H1 (cell line): ENCODE measurements around the gene TRIM29. TPM values are rescaled to one million over a fixed set of nuclear protein-coding genes. Genes with fewer than 3 reads are reported as not detected.

ENCODE experiments used
- CTCF ChIA-PET: fragments of 300-600 bp; sonication (Branson Sonifier 250); formaldehyde crosslinking; loops from one replicate; lab custom pipeline; 2021; ENCODE audit not compliant: partially characterized antibody; lab: Charles Lee
- POLR2A ChIA-PET: fragments of 300-600 bp; sonication (Branson Sonifier 250); formaldehyde crosslinking; loops from one replicate; lab custom pipeline; 2021; ENCODE audit warnings: inconsistent platforms; ENCODE audit not compliant: partially characterized antibody; lab: Charles Lee
- DNase-seq, 2 experiments: peaks; one replicate each; pipeline versions ENCODE4 v3.0.0 to v3.0.0-alpha.2; 2010 to 2022; ENCODE audit warnings: low spot score in 2 of 2, low read depth in 1 of 2, mixed read lengths in 1 of 2
- FAIRE-seq: peaks from 2 replicates; lab custom pipeline; 2011; peaks lifted over from hg19 to GRCh38; lab: Jason Lieb, UNC
- H2AFZ ChIP-seq: 2 replicates; pipeline ENCODE4 v1.8.1; 2012; ENCODE audit warnings: low read length, inconsistent platforms
- H2AK5ac ChIP-seq: 2 replicates; pipeline ENCODE4 v1.6.1; 2013; ENCODE audit warnings: low read depth, low read length
- H2BK120ac ChIP-seq: replicated peaks from 2 replicates; pipeline ENCODE3; 2013; ENCODE audit warnings: low read depth, low read length, inconsistent platforms
- H2BK12ac ChIP-seq: 2 replicates; pipeline ENCODE4 v1.6.1; 2013; ENCODE audit warnings: low read depth, low read length
- H2BK15ac ChIP-seq: 2 replicates; pipeline ENCODE4 v1.6.1; 2013; ENCODE audit warnings: low read length
- H2BK20ac ChIP-seq: 2 replicates; pipeline ENCODE4 v1.6.1; 2013; ENCODE audit warnings: low read length
- H2BK5ac ChIP-seq: 2 replicates; pipeline ENCODE4 v1.6.1; 2013; ENCODE audit warnings: low read depth, low read length
- H3K14ac ChIP-seq: 2 replicates; pipeline ENCODE4 v1.6.1; 2013; ENCODE audit warnings: inconsistent platforms; ENCODE audit not compliant: insufficient read length
- H3K18ac ChIP-seq: 2 replicates; pipeline ENCODE4 v1.6.1; 2013; ENCODE audit warnings: low read length; ENCODE audit errors: extremely low read depth
- H3K23ac ChIP-seq: 2 replicates; pipeline ENCODE4 v1.6.1; 2013; ENCODE audit warnings: inconsistent platforms; ENCODE audit not compliant: insufficient read length
- H3K23me2 ChIP-seq: 2 replicates; pipeline ENCODE4 v1.6.1; 2013; ENCODE audit warnings: low read depth, low read length
- H3K27ac ChIP-seq: 2 replicates; pipeline ENCODE4 v1.6.1; 2011; ENCODE audit warnings: low read depth, low read length, inconsistent platforms
- H3K27me3 ChIP-seq, 4 experiments: replicated peaks in 1 of 4; 1 replicate in 1 of 4; 2 replicates in 3 of 4; pipeline versions ENCODE4 v1.6.1 to v1.8.1; 2011 to 2013; ENCODE audit warnings: low read length in 3 of 4, mild to moderate bottlenecking in 3 of 4, inconsistent platforms in 2 of 4, mixed read lengths in 2 of 4, moderate library complexity in 1 of 4; ENCODE audit not compliant: control insufficient read depth in 3 of 4, insufficient read depth in 3 of 4; ENCODE audit errors: extremely low read depth in 1 of 4
- H3K36me3 ChIP-seq, 4 experiments: 2 replicates each; pipeline versions ENCODE4 v1.6.1 to v1.8.1; 2011 to 2013; ENCODE audit warnings: mild to moderate bottlenecking in 4 of 4, low read length in 3 of 4, moderate library complexity in 2 of 4, control low read depth in 1 of 4, inconsistent platforms in 1 of 4; ENCODE audit not compliant: insufficient read depth in 4 of 4, control insufficient read depth in 2 of 4
- H3K4ac ChIP-seq: replicated peaks from 2 replicates; pipeline ENCODE3; 2013; ENCODE audit warnings: low read length, low read depth, mixed read lengths, inconsistent platforms; ENCODE audit not compliant: insufficient read length
- H3K4me1 ChIP-seq, 4 experiments: replicated peaks in 1 of 4; 1 replicate in 1 of 4; 2 replicates in 3 of 4; pipeline versions ENCODE4 v1.6.1 to v1.8.1; 2011 to 2013; ENCODE audit warnings: low read length in 3 of 4, inconsistent platforms in 2 of 4, mixed read lengths in 1 of 4; ENCODE audit not compliant: insufficient read depth in 4 of 4, control insufficient read depth in 3 of 4
- H3K4me2 ChIP-seq, 2 experiments: 2 replicates each; pipeline versions ENCODE4 v1.6.1 to v1.8.1; 2011 to 2013; ENCODE audit warnings: low read depth in 2 of 2, low read length in 2 of 2, control low read depth in 1 of 2, inconsistent platforms in 1 of 2, mild to moderate bottlenecking in 1 of 2; ENCODE audit not compliant: insufficient read depth in 1 of 2
- H3K4me3 ChIP-seq, 4 experiments: fragments of 200-600, 300-600 bp in 1 of 4; sonication (generic), shearing (Covaris generic), sonication (Bioruptor Twin) in 1 of 4; 2 replicates each; pipeline versions ENCODE4 v1.5.1 to v1.8.1; 2011 to 2016; ENCODE audit warnings: low read length in 4 of 4, low read depth in 3 of 4, control low read depth in 2 of 4, inconsistent platforms in 2 of 4, mild to moderate bottlenecking in 2 of 4, mixed read lengths in 1 of 4, moderate library complexity in 1 of 4; ENCODE audit not compliant: insufficient read depth in 2 of 4; ENCODE audit errors: extremely low read depth in 1 of 4
- H3K56ac ChIP-seq: replicated peaks from 2 replicates; pipeline ENCODE3; 2013; ENCODE audit warnings: low read depth, mild to moderate bottlenecking, mixed read lengths, low read length, inconsistent platforms; ENCODE audit not compliant: insufficient read length
- H3K79me1 ChIP-seq: 2 replicates; pipeline ENCODE4 v1.6.1; 2013; ENCODE audit warnings: low read depth, low read length, control low read depth
- H3K79me2 ChIP-seq, 2 experiments: 2 replicates each; pipeline versions ENCODE4 v1.6.1 to v1.8.1; 2012 to 2013; ENCODE audit warnings: low read length in 2 of 2, mild to moderate bottlenecking in 2 of 2, inconsistent platforms in 1 of 2; ENCODE audit not compliant: insufficient read depth in 2 of 2, control insufficient read depth in 1 of 2
- H3K9ac ChIP-seq, 4 experiments: replicated peaks in 1 of 4; 1 replicate in 1 of 4; 2 replicates in 3 of 4; pipeline versions ENCODE4 v1.6.1 to v1.8.1; 2011 to 2013; ENCODE audit warnings: low read depth in 3 of 4, low read length in 3 of 4, control low read depth in 2 of 4, mild to moderate bottlenecking in 2 of 4, moderate library complexity in 2 of 4, inconsistent platforms in 1 of 4; ENCODE audit errors: extremely low read depth in 1 of 4
- H3K9me3 ChIP-seq, 2 experiments: 2 replicates each; pipeline versions ENCODE4 v1.6.1 to v1.8.1; 2012 to 2013; ENCODE audit warnings: mild to moderate bottlenecking in 2 of 2, moderate library complexity in 2 of 2, control low read depth in 1 of 2, inconsistent platforms in 1 of 2, low read depth in 1 of 2, low read length in 1 of 2, mixed read lengths in 1 of 2; ENCODE audit not compliant: insufficient read depth in 2 of 2
- H4K20me1 ChIP-seq, 2 experiments: replicated peaks in 1 of 2; 2 replicates each; pipeline versions ENCODE3 to v1.8.1; 2011 to 2013; ENCODE audit warnings: inconsistent platforms in 2 of 2, low read length in 2 of 2, mild to moderate bottlenecking in 1 of 2; ENCODE audit not compliant: insufficient read depth in 2 of 2, control insufficient read depth in 1 of 2
- H4K5ac ChIP-seq: 2 replicates; pipeline ENCODE4 v1.6.1; 2013; ENCODE audit warnings: low read length, low read depth, mixed read lengths, inconsistent platforms; ENCODE audit not compliant: insufficient read length
- H4K8ac ChIP-seq: 2 replicates; pipeline ENCODE4 v1.8.0; 2013; ENCODE audit warnings: mild to moderate bottlenecking, moderate library complexity, low read length, inconsistent platforms; ENCODE audit not compliant: insufficient read depth; ENCODE audit errors: extremely low read depth
- H4K91ac ChIP-seq: replicated peaks from 2 replicates; pipeline ENCODE3; 2013; ENCODE audit warnings: low read length, mixed read lengths, inconsistent platforms; ENCODE audit not compliant: insufficient read length
- CTCF ChIP-seq, 3 experiments: IDR thresholded peaks; 1 replicate in 2 of 3; 2 replicates in 1 of 3; pipeline versions ENCODE4 v1.5.1 to v1.6.1; 2011; ENCODE audit warnings: low read length in 3 of 3, mild to moderate bottlenecking in 3 of 3, inconsistent platforms in 2 of 3, low read depth in 1 of 3, moderate library complexity in 1 of 3; ENCODE audit not compliant: insufficient read depth in 1 of 3; ENCODE audit errors: control extremely low read depth in 1 of 3
- GTF2F1 ChIP-seq: IDR thresholded peaks from 2 replicates; pipeline ENCODE4 v1.6.1; 2012; ENCODE audit warnings: low read depth, low read length, improper control_type of control experiment, borderline replicate concordance
- KDM1A ChIP-seq: fragments of 200-600, 300-600 bp; sonication (generic); IDR thresholded peaks from 2 replicates; pipeline ENCODE4 v1.7.1; 2016; ENCODE audit warnings: mild to moderate bottlenecking, low read length, borderline replicate concordance
- RAD21 ChIP-seq, 2 experiments: IDR thresholded peaks in 1 of 2; conservative IDR thresholded peaks in 1 of 2; 2 replicates each; pipeline ENCODE4 v1.6.1; 2011; ENCODE audit warnings: low read depth in 2 of 2, low read length in 2 of 2, improper control_type of control experiment in 1 of 2, inconsistent platforms in 1 of 2, mild to moderate bottlenecking in 1 of 2, moderate library complexity in 1 of 2
- WGBS, 2 experiments: shearing (Covaris generic) in 1 of 2; methylation state at CpG; one replicate each; pipeline versions ENCODE4 v1.1.6 to v1.1.7; 2013 to 2015; ENCODE audit warnings: low lambda C conversion rate in 2 of 2, mixed read lengths in 2 of 2, inconsistent platforms in 1 of 2, low coverage in 1 of 2, missing lambda C conversion rate in 1 of 2; ENCODE audit not compliant: insufficient replicate concordance in 2 of 2, insufficient coverage in 1 of 2, insufficient read length in 1 of 2; ENCODE audit errors: extremely low coverage in 1 of 2, missing lambda C conversion rate in 1 of 2; 5-methylcytosine and 5-hydroxymethylcytosine counted together
- polyA plus RNA-seq, 7 experiments: library from polyadenylated mRNA; depleted of rRNA in 3 of 7; stranded (reverse) in 5 of 7; unstranded in 2 of 7; fragments of >200 nt in 5 of 7; fragments of 200-250 nt in 2 of 7; gene quantifications; 1 replicate in 5 of 7; 2 replicates in 1 of 7; 4 replicates in 1 of 7; pipeline versions ENCODE4 v1.2.1 to v1.2.3, GENCODE V29; 2011 to 2013; ENCODE audit warnings: missing spikeins in 2 of 7, mixed read lengths in 2 of 7
- total RNA-seq: library from RNA; stranded (reverse); fragmentation: NEBNext Ultra II Directional; extraction: Animal tissue kit (Norgen Biotek cat#: 25700); gene quantifications from 2 replicates; pipeline ENCODE4 v1.2.1, GENCODE V29; 2021

TRIM29 gene
- total and polyA plus RNA-seq, 2 of the 8 experiments (the other 6 are each of a cell fraction or from before 2014, with no cell fraction given), result 0.17 to 0.43 TPM

GRCh38 chr11:120112174-120112796, 25.6 kb downstream of the TRIM29 start:
- CTCF ChIA-PET, result interaction anchor here (0.5 to 7.5 kb wide), 50 partner anchors 9 to 632 kb away, joined by 3 to 44 read pairs (median 4); no protein-coding TSS in a partner anchor
- Histone ChIP-seq H3K79me2 (no peaks in the 10 kb centered on the region), H2BK20ac (no peak overlapping the region), H4K5ac (no peak overlapping the region), H3K4me1 (peaks cover 0 to 4% (median 3%) of the 10 kb centered on the region in 4 experiments; a peak in 4 of 7 replicates), H3K4ac (no peak overlapping the region), H3K56ac (no peak overlapping the region), H3K9ac (no peak overlapping the region), H3K27me3 (peaks cover 0 to 2% (median 0%) of the 10 kb centered on the region in 4 experiments; a peak in 2 of 7 replicates), H4K91ac (no peak overlapping the region), H4K20me1 (peaks cover 0 to 2% of the 10 kb centered on the region in 2 experiments)
- WGBS, 2 experiments, result 78% methylated on average over 15 of the region's 15 CpGs; no CpG with 5 or more reads in 1 of the 2 experiments
- no peak for DNase-seq
- TF ChIP-seq CTCF (IDR thresholded peaks at IDR 0.05; ENCODE audit: control extremely low read depth in 1 of 3, insufficient read depth in 1 of 3, low read depth in 1 of 3, low read length in 3 of 3), result peak; percentile 49 to 62 (median 59)
- peak; percentile 32 to 62 for TF ChIP-seq RAD21 (IDR thresholded peaks at IDR 0.05 in 1 of 2, conservative IDR thresholded peaks at IDR 0.05 in 1 of 2; ENCODE audit: low read depth in 2 of 2, low read length in 2 of 2)
- TF ChIP-seq GTF2F1, result no peak
- TF ChIP-seq KDM1A, result peak; percentile 20; the same call in 1 of the 2 replicates
- TF ChIP-seq, all 59 proteins: peak for 3
- Histone ChIP-seq H3K4me2 (no peak overlapping the region), H2AK5ac (no peak overlapping the region), H3K79me1 (no peaks in the 10 kb centered on the region), H2BK12ac (peak overlapping the region; percentile 39; the same call in 1 of the 2 replicates), H2BK5ac (no peak overlapping the region), H2BK15ac (no peak overlapping the region), H3K23ac (no peak overlapping the region), H3K14ac (no peak overlapping the region), H3K36me3 (no peaks in the 10 kb centered on the region), H3K4me3 (no peak overlapping the region), H3K27ac (no peak overlapping the region), H3K23me2 (no peaks in the 10 kb centered on the region), H2AFZ (no peak overlapping the region), H3K9me3 (no peaks in the 10 kb centered on the region), H2BK120ac (no peak overlapping the region), H3K18ac (no peak overlapping the region), H4K8ac (no peak overlapping the region)
- POLR2A ChIA-PET, result no interaction called here
- peak; percentile 19 for FAIRE-seq
